HEK293T (cell line): ENCODE results near the gene RAB23.

Experiments
- CTCF ChIA-PET: fragments of 350-600 bp; formaldehyde crosslinking; extraction: SDS; loops from one replicate; lab custom pipeline; 2021; ENCODE audit warnings: antibody characterized with exemption, inconsistent platforms; lab: Yijun Ruan, JAX
- POLR2A ChIA-PET: fragments of 350-600 bp; formaldehyde crosslinking; extraction: SDS; loops from one replicate; lab custom pipeline; 2020; ENCODE audit warnings: antibody characterized with exemption, inconsistent platforms; lab: Yijun Ruan, JAX
- DNase-seq: peaks from one replicate; pipeline ENCODE4 v3.0.0; 2012; ENCODE audit warnings: mixed read lengths; ENCODE audit errors: extremely low spot score
- ARNT ChIP-seq: fragments of 450-650 bp; IDR thresholded peaks from 2 replicates; pipeline ENCODE4 v1.6.1; 2017; ENCODE audit warnings: mild to moderate bottlenecking
- BHLHE40 ChIP-seq: fragments of 450-650 bp; IDR thresholded peaks from 2 replicates; pipeline ENCODE4 v1.6.1; 2016; ENCODE audit warnings: mild to moderate bottlenecking, moderate library complexity, borderline replicate concordance
- CTBP1 ChIP-seq: fragments of 450-650 bp; IDR thresholded peaks from 2 replicates; pipeline ENCODE4 v1.6.1; 2016; ENCODE audit warnings: borderline replicate concordance
- ELF4 ChIP-seq: fragments of 450-650 bp; IDR thresholded peaks from 2 replicates; pipeline ENCODE4 v1.6.1; 2017; ENCODE audit warnings: antibody characterized with exemption
- FOXA1 ChIP-seq: fragments of 450-650 bp; IDR thresholded peaks from 2 replicates; pipeline ENCODE4 v1.6.1; 2016; ENCODE audit warnings: mild to moderate bottlenecking
- FOXK2 ChIP-seq: fragments of 450-650 bp; IDR thresholded peaks from 2 replicates; pipeline ENCODE4 v1.6.1; 2016; ENCODE audit warnings: mild to moderate bottlenecking
- FOXM1 ChIP-seq: fragments of 450-650 bp; IDR thresholded peaks from 2 replicates; pipeline ENCODE4 v1.6.1; 2017; ENCODE audit warnings: mild to moderate bottlenecking, borderline replicate concordance
- HDGF ChIP-seq: fragments of 450-650 bp; IDR thresholded peaks from 2 replicates; pipeline ENCODE4 v1.6.1; 2017; ENCODE audit warnings: antibody characterized with exemption, borderline replicate concordance
- L3MBTL2 ChIP-seq: fragments of 450-650 bp; conservative IDR thresholded peaks from 2 replicates; pipeline ENCODE4 v1.6.1; 2016; ENCODE audit warnings: mild to moderate bottlenecking
- LEF1 ChIP-seq: fragments of 450-650 bp; IDR thresholded peaks from 2 replicates; pipeline ENCODE4 v1.6.1; 2017; ENCODE audit warnings: mild to moderate bottlenecking, borderline replicate concordance
- NFRKB ChIP-seq: fragments of 450-650 bp; IDR thresholded peaks from 2 replicates; pipeline ENCODE4 v1.6.1; 2016; ENCODE audit warnings: mild to moderate bottlenecking, moderate library complexity
- SP1 ChIP-seq: fragments of 450-650 bp; IDR thresholded peaks from 2 replicates; pipeline ENCODE4 v1.6.1; 2017
- SUZ12 ChIP-seq: fragments of 450-650 bp; IDR thresholded peaks from 2 replicates; pipeline ENCODE4 v1.6.1; 2016; ENCODE audit warnings: mild to moderate bottlenecking
- TARDBP ChIP-seq: fragments of 450-650 bp; IDR thresholded peaks from 2 replicates; pipeline ENCODE4 v1.6.1; 2016
- ZNF384 ChIP-seq: fragments of 450-650 bp; IDR thresholded peaks from 2 replicates; pipeline ENCODE4 v1.6.1; 2016
- TF ChIP-seq, protein P1 (sequence below): fragments of 450-650 bp; IDR thresholded peaks from 2 replicates; pipeline ENCODE4 v1.6.1; 2016

The RAB23 gene

GRCh38 chr6:57193177-57193576 lies 28.9 kb downstream of the RAB23 start:
- ChIA-PET POLR2A (no interaction called here), CTCF (no interaction called here)
- no peak for DNase-seq
- TF ChIP-seq ELF4 (no peak), TARDBP (no peak), HDGF (no peak), SUZ12 (no peak), ARNT (no peak), ZNF384 (no peak), LEF1 (no peak)
- TF ChIP-seq, protein P1, sequence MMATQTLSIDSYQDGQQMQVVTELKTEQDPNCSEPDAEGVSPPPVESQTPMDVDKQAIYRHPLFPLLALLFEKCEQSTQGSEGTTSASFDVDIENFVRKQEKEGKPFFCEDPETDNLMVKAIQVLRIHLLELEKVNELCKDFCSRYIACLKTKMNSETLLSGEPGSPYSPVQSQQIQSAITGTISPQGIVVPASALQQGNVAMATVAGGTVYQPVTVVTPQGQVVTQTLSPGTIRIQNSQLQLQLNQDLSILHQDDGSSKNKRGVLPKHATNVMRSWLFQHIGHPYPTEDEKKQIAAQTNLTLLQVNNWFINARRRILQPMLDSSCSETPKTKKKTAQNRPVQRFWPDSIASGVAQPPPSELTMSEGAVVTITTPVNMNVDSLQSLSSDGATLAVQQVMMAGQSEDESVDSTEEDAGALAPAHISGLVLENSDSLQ: no peak

DNA sequence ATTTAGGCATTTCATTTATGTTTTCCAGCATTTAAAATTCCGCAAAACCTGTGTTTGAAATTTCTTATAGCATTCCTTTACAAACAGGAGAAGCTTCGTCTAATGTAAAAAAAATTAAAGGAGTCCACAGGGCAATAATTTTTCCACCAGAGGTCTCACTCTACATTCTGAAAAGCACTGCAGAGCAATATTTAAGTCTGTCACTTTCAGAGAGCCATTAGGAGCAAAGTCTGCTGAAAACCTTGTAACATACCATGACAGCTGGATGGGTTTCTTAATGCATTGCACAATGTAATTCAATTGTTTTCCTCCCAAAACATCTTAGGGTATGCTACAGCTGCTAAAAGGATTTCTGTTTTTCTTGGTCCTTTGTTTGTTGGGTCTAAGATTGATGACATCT lies 32.0 kb downstream of the RAB23 start:
- POLR2A ChIA-PET: interaction anchor here (1.0 kb wide), 1 partner anchor 31 kb away, joined by 3 read pairs; no protein-coding TSS in a partner anchor

GRCh38 chr6:57183336-57183735 lies 38.8 kb downstream of the RAB23 start:
- ChIA-PET CTCF (interaction anchor here (0.6 kb wide), 1 partner anchor 263 kb away, joined by 6 read pairs; no protein-coding TSS in a partner anchor), POLR2A (no interaction called here)
- DNase-seq: no peak
- TF ChIP-seq FOXM1 (no peak), ZNF384 (no peak), ARNT (no peak), CTBP1 (no peak), L3MBTL2 (no peak), NFRKB (no peak), TARDBP (no peak), FOXA1 (no peak)

More for the DNA sequence above, 32.0 kb downstream of the RAB23 start:
- no peak for TF ChIP-seq NFRKB
- no peak for TF ChIP-seq ZNF384
- no peak for TF ChIP-seq SP1
- no peak for TF ChIP-seq FOXM1
- TF ChIP-seq TARDBP: no peak
- DNase-seq: no peak
- CTCF ChIA-PET: interaction anchor here (1.1 to 1.5 kb wide), 2 partner anchors 32 to 126 kb away, joined by 3 to 6 read pairs; no protein-coding TSS in a partner anchor

- DNase-seq: no peak
- CTCF ChIA-PET: no interaction called here
- POLR2A ChIA-PET: no interaction called here
- TF ChIP-seq LEF1 (no peak), NFRKB (no peak)
These were observed 40.1 kb downstream of the RAB23 start for GRCh38 chr6:57182017-57182432.

- peak; percentile 64 for TF ChIP-seq ZNF384
- TF ChIP-seq HDGF: no peak
- CTCF ChIA-PET: no interaction called here
- no peak for DNase-seq
- POLR2A ChIA-PET: no interaction called here
These were observed 41.5 kb downstream of the RAB23 start for GRCh38 chr6:57180596-57180995.

- TF ChIP-seq CTBP1 (no peak), ZNF384 (no peak), ELF4 (no peak), SP1 (no peak), BHLHE40 (no peak)
- no peak for DNase-seq
- POLR2A ChIA-PET: interaction anchor here (1.2 kb wide), 1 partner anchor 88 kb away, joined by 3 read pairs; the partner anchor contains the start of gene ZNF451
- CTCF ChIA-PET: no interaction called here
These were observed 44.4 kb downstream of the RAB23 start for GRCh38 chr6:57177545-57178265.

DNA sequence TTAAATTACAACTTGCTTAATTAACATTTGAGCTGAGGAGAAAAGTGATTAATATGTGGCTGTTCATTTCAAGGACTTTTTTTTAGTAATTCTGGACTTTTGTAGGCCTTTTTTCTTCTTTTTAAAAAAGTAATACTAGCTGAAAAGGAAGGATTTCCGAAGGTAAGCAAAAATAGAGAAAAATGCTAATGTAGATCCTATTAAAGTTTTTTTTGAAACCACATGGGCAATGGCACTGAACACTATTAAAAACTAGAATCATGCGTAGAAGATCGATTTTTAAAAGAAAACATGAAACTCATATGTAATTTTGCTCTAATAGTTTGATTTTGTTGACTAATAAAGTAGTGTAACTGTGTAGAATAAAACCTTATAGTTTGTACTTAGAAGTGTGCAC lies 47.6 kb downstream of the RAB23 start:
- no peak for DNase-seq
- TF ChIP-seq NFRKB: no peak
- TF ChIP-seq ZNF384: no peak
- TF ChIP-seq, protein P1: no peak
- no peak for TF ChIP-seq BHLHE40
- TF ChIP-seq HDGF: no peak
- no peak for TF ChIP-seq FOXK2
- no peak for TF ChIP-seq CTBP1
- TF ChIP-seq FOXA1: no peak
- POLR2A ChIA-PET: no interaction called here
- CTCF ChIA-PET: no interaction called here

DNA sequence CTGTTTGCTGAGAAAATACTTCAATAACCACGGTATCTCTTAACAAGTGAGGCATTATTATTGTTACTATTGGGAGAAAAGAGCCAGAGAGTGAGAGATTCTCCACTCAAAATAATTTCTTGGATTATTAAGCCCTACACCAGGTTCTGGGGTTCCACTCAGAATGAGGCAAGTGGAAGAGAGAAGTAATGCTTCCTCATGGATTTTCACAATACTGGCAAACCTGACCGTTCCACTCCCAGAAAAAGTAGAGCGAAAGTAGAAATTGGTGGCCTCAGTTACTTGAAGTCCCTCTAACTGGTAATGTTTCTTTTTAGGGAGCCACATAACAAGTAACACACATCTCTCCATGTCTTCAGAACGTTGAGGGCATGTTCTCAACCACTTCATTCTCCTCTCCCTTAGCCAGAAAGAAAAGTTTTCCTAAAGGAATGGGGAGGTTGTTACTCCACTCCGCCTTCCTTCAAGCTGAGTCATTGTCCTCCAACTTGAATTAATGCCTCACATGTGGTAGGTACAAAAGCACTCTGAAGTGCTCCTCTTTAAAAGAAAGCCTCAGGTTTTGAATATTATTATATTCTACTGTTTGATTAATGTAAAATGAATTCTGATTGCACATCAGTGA lies 48.1 kb downstream of the RAB23 start:
- POLR2A ChIA-PET: no interaction called here
- CTCF ChIA-PET: no interaction called here
- DNase-seq: no peak
- no peak for TF ChIP-seq L3MBTL2
- TF ChIP-seq FOXA1: no peak
- TF ChIP-seq FOXK2: no peak
- TF ChIP-seq FOXM1: no peak
- TF ChIP-seq ZNF384: no peak
- no peak for TF ChIP-seq SUZ12
- no peak for TF ChIP-seq SP1
- TF ChIP-seq, protein P1: no peak
- TF ChIP-seq CTBP1: no peak
- no peak for TF ChIP-seq LEF1
- no peak for TF ChIP-seq ELF4
- no peak for TF ChIP-seq ARNT
- TF ChIP-seq NFRKB: no peak
- TF ChIP-seq TARDBP: no peak
- TF ChIP-seq BHLHE40: no peak
- no peak for TF ChIP-seq HDGF
